ENCODE data around the gene FOXO3. TPM values are rescaled to one million over a fixed set of nuclear protein-coding genes. Genes with fewer than 3 reads are reported as not detected.

The FOXO3 gene
- total RNA-seq, 2 donors from 2014 or later, result 16.4 to 20.3 TPM

DNA sequence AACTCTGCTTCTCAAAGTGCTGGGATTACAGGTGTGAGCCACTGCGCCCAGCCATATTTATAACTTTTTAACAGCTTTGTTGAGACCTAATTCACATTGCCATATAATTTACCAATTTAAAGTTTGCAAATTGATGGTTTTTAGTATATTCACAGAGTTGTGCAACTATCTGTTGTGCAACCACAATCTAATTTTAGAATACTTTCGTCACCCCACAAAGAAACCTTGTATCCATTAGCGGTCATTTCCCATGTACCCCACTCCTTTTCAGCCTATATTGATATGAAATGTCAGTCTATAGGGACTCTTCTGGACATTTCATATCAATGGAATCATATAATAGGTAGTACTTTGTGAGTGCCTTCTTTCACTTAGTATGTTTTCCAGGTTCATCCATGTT, 55.8 kb downstream of the FOXO3 start:
- Histone ChIP-seq H3K9me3 (ENCODE audit: control insufficient read depth, low read length) (no peaks in the 10 kb centered on the region), H3K27ac (ENCODE audit: low read depth, low read length) (no peak overlapping the region), H3K4me1 (ENCODE audit: control insufficient read depth, insufficient read depth, low read length) (no peaks in the 10 kb centered on the region), H3K9ac (ENCODE audit: extremely low read depth, low read length, poor library complexity, severe bottlenecking) (no peak overlapping the region), H3K27me3 (ENCODE audit: control insufficient read depth, insufficient read depth, low read length, poor library complexity, severe bottlenecking) (no peaks in the 10 kb centered on the region), H3K4me3 (ENCODE audit: low read length) (no peak overlapping the region), H3K36me3 (ENCODE audit: control insufficient read depth, insufficient read depth, low read length) (no peaks in the 10 kb centered on the region)
- Mint-ChIP-seq H3K4me3 (no peak overlapping the region), H3K27ac (no peak overlapping the region), H3K9me3 (peaks cover 9% of the 10 kb centered on the region), H3K27me3 (ENCODE audit: insufficient read depth) (no peaks in the 10 kb centered on the region), H3K36me3 (ENCODE audit: low read depth) (peaks cover 4% of the 10 kb centered on the region), H3K4me1 (no peaks in the 10 kb centered on the region)
- no peak for DNase-seq
- TF ChIP-seq, protein P1, sequence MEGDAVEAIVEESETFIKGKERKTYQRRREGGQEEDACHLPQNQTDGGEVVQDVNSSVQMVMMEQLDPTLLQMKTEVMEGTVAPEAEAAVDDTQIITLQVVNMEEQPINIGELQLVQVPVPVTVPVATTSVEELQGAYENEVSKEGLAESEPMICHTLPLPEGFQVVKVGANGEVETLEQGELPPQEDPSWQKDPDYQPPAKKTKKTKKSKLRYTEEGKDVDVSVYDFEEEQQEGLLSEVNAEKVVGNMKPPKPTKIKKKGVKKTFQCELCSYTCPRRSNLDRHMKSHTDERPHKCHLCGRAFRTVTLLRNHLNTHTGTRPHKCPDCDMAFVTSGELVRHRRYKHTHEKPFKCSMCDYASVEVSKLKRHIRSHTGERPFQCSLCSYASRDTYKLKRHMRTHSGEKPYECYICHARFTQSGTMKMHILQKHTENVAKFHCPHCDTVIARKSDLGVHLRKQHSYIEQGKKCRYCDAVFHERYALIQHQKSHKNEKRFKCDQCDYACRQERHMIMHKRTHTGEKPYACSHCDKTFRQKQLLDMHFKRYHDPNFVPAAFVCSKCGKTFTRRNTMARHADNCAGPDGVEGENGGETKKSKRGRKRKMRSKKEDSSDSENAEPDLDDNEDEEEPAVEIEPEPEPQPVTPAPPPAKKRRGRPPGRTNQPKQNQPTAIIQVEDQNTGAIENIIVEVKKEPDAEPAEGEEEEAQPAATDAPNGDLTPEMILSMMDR (conservative IDR thresholded peaks at IDR 0.05), result no peak
- WGBS, 2 experiments (ENCODE audit: insufficient coverage in 1 of 2, insufficient read length in 1 of 2), result 86 to 100% methylated on average over 1 to 3 of the region's 3 CpGs

GRCh38 chr6:108616973-108617372, 56.3 kb downstream of the FOXO3 start:
- H3K36me3 Mint-ChIP-seq (ENCODE audit: low read depth), result peaks cover 2% of the 10 kb centered on the region
- no peak overlapping the region for H3K4me3 Mint-ChIP-seq
- no peak for DNase-seq
- H3K27me3 ChIP-seq (ENCODE audit: control insufficient read depth, insufficient read depth, low read length, poor library complexity, severe bottlenecking), result no peaks in the 10 kb centered on the region
- H3K36me3 ChIP-seq (ENCODE audit: control insufficient read depth, insufficient read depth, low read length), result no peaks in the 10 kb centered on the region
- TF ChIP-seq, protein P1 (conservative IDR thresholded peaks at IDR 0.05), result no peak
- H3K4me1 Mint-ChIP-seq, result no peaks in the 10 kb centered on the region
- no peak overlapping the region for H3K27ac ChIP-seq (ENCODE audit: low read depth, low read length)
- H3K9me3 ChIP-seq (ENCODE audit: control insufficient read depth, low read length), result no peaks in the 10 kb centered on the region
- H3K9me3 Mint-ChIP-seq, result peaks cover 7% of the 10 kb centered on the region
- H3K4me3 ChIP-seq (ENCODE audit: low read length), result no peak overlapping the region
- no peak overlapping the region for H3K27ac Mint-ChIP-seq
- no peak overlapping the region for H3K9ac ChIP-seq (ENCODE audit: extremely low read depth, low read length, poor library complexity, severe bottlenecking)
- H3K4me1 ChIP-seq (ENCODE audit: control insufficient read depth, insufficient read depth, low read length), result no peaks in the 10 kb centered on the region
- no peaks in the 10 kb centered on the region for H3K27me3 Mint-ChIP-seq (ENCODE audit: insufficient read depth)

GRCh38 chr6:108618623-108619152, 58.0 kb downstream of the FOXO3 start:
- no peaks in the 10 kb centered on the region for H3K36me3 Mint-ChIP-seq (ENCODE audit: low read depth)
- Histone ChIP-seq H3K36me3 (ENCODE audit: control insufficient read depth, insufficient read depth, low read length) (no peaks in the 10 kb centered on the region), H3K9ac (ENCODE audit: extremely low read depth, low read length, poor library complexity, severe bottlenecking) (no peak overlapping the region), H3K4me3 (ENCODE audit: low read length) (no peak overlapping the region), H3K27me3 (ENCODE audit: control insufficient read depth, insufficient read depth, low read length, poor library complexity, severe bottlenecking) (no peaks in the 10 kb centered on the region), H3K4me1 (ENCODE audit: control insufficient read depth, insufficient read depth, low read length) (no peaks in the 10 kb centered on the region), H3K27ac (ENCODE audit: low read depth, low read length) (no peak overlapping the region), H3K9me3 (ENCODE audit: control insufficient read depth, low read length) (no peaks in the 10 kb centered on the region)
- peaks cover 5% of the 10 kb centered on the region for H3K4me1 Mint-ChIP-seq
- TF ChIP-seq, protein P1 (conservative IDR thresholded peaks at IDR 0.05), result no peak
- H3K27me3 Mint-ChIP-seq (ENCODE audit: insufficient read depth), result no peaks in the 10 kb centered on the region
- DNase-seq, result no peak
- 89 to 93% methylated on average over 3 of the region's 3 CpGs for WGBS, 2 experiments (ENCODE audit: insufficient coverage in 1 of 2, insufficient read length in 1 of 2)
- no peak overlapping the region for H3K4me3 Mint-ChIP-seq
- no peaks in the 10 kb centered on the region for H3K9me3 Mint-ChIP-seq
- H3K27ac Mint-ChIP-seq, result no peak overlapping the region
